GM21723 (cell line): ENCODE results near the gene FKBP2.

Source experiments
- ATAC-seq: cut with Tn5 transposase; IDR thresholded peaks from one replicate; pipeline ENCODE4 v1.9.1; 2021; ENCODE audit warnings: mild to moderate bottlenecking, moderate library complexity; ENCODE audit not compliant: unreplicated experiment

The FKBP2 gene

GRCh38 chr11:64218628-64219353 lies 22.1 kb upstream of the FKBP2 start:
- ATAC-seq: no peak

DNA sequence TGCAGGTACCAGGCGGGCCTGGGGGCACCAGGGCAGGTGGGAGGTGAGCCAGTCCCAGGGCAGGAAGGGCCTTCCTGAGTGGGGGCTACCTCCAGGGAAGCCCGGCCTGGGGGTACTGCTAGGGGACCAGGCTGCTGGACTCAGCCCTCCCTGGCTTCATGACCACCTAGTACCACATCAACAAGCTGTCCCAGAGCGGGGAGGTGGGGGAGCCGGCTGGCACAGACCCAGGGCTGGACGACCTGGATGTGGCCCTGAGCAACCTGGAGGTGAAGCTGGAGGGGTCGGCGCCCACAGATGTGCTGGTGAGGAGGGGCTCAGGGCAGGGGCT lies 21.6 kb upstream of the FKBP2 start:
- ATAC-seq: no peak

DNA sequence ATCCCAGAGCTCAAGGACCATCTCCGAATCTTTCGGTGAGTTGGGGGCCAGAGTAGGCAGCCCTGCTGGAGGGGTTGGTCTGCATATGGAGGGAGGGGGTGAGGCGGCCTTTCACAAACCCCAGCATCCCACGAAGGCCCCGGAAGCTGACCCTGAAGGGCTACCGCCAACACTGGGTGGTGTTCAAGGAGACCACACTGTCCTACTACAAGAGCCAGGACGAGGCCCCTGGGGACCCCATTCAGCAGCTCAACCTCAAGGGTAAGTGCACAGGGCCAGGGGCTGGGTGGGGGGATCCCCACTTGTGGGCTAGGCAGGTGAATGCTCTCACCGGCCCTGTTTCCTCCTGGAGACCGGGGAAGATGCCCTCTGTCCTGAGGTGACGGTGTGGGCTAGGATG lies 21.1 kb upstream of the FKBP2 start:
- no peak for ATAC-seq

DNA sequence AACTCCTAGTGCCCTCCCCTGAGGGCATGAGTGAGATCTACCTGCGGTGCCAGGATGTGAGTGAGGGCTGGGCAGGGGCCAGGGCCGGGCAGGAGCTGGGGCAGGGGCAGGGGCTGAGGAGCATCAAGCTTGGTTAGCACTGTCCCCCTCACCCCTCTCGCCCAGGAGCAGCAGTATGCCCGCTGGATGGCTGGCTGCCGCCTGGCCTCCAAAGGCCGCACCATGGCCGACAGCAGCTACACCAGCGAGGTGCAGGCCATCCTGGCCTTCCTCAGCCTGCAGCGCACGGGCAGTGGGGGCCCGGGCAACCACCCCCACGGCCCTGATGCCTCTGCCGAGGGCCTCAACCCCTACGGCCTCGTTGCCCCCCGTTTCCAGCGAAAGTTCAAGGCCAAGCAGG lies 20.6 kb upstream of the FKBP2 start:
- no peak for ATAC-seq

- no peak for ATAC-seq
These were observed 20.1 kb upstream of the FKBP2 start for GRCh38 chr11:64220798-64221197.

DNA sequence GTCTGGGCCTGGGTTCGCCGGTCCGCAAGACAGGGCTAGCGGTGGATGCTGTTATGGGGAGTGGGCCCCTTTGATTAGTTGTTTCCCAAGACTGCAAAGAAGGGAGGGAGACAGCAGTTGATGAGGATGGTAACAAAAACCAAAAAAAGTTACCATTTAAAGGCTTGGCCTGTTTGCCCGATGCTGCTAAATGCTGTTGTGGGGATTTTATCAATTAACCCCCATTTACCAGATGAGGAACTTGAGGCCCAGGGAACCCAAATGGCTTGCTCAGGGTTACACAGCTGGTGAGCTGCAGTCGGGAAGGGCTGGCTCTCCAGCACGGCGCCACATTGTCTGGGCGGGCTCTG lies 18.3 kb upstream of the FKBP2 start:
- ATAC-seq: no peak

GRCh38 chr11:64223001-64223651 lies 17.8 kb upstream of the FKBP2 start:
- ATAC-seq: no peak

DNA sequence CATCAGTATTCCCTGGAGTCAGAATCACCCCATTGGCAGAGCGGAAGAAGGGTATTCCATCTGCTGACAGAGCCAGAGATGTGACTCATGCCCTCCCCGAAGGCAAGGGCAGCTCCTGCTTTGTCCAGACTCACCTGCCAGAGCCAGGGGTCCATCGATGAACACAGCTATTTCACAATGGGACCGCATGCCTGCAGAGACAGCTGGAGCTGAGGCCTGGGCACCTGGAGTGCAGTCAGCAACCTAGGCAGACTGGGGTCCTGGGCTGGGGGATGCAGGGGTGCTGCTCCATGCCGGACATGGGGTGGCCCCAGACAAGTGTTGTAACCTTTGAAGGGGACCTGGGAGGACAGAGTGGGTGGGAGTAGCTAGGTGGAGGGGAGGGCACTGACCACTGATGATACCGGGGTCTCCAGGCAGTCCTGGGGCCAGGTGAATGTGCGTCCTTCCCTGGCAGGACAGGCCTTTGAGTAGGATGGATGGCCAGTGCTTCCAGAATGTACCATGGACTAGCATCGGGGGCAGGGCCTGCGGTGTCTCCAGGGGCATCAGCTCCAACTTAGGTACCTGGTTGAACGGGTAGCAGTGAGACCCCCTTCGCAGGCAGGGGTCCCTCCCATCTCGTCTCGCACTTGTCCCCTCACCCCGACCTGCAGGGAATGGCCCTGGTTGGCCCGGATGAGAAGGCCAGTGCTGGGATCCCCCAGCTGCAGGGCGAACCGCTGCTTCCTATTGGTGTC lies 16.6 kb upstream of the FKBP2 start:
- ATAC-seq: no peak

GRCh38 chr11:64224891-64225607 lies 15.8 kb upstream of the FKBP2 start:
- ATAC-seq: no peak

DNA sequence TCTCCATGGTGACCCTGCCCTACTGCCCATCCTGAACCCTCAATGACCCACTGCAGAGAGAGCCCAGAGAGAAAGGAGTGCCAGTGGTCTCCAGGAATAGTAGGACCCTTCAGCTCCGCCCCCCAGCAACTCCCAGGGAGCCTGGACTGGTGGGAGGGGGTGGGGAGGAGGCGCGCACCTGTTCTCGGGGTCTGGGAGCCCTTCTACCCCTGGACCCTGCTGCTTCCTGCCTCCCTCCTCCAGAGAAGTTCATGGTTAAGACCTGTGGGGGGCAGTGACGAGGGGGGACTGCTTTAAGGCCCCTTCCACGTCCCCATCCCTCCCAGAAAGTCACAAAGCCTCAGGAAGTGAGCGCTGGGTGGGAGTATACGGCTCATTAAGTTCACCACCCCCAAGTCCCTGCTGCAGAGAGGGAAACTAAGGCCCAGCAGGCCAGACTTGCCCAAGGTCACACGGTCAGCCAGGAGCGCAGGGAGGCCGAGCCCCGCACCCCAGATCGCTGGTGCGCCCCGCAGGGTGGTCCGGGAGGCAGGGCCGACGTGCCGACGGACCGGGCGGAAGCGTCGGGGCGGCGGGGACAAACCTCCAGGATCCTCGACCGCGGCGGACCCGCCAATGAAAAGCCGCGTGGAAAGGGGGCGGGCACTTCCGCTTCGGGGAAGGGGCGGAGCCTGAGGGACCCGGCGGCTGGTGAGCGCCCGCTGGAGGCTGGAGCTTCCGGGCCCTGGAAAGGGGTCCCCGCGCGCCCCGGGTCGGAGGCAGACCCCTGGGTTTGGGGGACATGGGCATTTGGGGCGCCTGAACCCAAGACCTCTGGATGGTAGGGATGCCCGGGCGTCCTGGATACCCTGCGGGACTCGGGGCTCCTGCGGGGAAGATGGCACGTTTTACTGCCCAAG lies 15.0 kb upstream of the FKBP2 start, which contains the start of the genes NUDT22 and TRPT1:
Gene NUDT22 (plus strand): TSS at position 667 of the 899 bp plus-strand sequence. CDS start 379 bp downstream, outside the sequence.
Gene TRPT1 (minus strand): TSS at position 579 of the 899 bp plus-strand sequence. CDS start 326 bp downstream, at position 253.
- ATAC-seq: peak; percentile 41

- ATAC-seq: peak; percentile 36
These were observed 14.3 kb upstream of the FKBP2 start for GRCh38 chr11:64226507-64227051.

DNA sequence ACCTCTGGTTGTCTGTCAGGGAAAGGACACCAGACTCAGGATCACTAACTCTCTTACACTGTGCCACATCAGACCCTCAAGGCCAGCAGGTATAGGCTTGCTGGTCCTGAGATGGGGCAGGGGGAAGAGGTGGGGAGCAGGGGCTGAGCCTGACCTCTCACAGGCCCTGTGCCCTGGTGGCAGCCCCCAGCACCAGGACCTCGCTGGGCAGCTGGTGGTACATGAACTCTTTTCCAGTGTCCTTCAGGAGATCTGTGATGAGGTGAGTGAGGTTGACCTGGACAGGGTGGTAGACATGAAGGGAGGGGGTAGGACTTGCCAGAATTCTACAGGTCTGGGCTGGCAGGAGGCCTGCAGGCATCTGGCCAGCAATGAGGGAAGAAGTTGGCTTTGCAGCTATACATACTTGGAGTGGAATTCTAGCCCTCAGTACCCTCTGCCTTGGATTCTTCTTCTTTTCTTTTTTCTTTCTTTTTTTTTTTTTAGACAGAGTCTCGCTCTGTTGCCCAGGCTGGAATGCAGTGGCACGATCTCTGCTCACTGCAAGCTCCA lies 13.4 kb upstream of the FKBP2 start:
- no peak for ATAC-seq

GRCh38 chr11:64229090-64229743 lies 11.7 kb upstream of the FKBP2 start:
- ATAC-seq: no peak

DNA sequence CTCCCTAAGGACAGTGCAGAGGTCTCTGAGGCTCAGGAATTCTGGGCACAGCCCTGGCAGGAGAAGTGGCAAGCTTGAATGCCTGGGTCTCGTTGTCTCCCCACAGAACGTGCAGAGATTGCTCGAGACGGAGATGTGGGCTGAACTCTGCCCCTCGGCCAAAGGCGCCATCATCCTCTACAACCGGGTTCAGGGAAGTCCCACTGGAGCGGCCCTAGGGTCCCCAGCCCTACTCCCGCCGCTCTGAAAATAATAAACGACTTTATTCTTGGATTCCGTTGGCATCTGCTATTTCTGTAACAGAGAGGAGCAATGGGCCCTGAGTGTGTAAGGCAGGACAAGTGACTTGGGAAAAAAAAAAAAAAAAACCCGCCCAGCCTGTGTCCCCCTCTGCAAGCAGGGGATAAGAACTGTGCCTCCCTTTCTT lies 11.1 kb upstream of the FKBP2 start:
- ATAC-seq: no peak

GRCh38 chr11:64230171-64230984 lies 10.5 kb upstream of the FKBP2 start, which contains the start of gene DNAJC4:
DNAJC4 (plus strand) TSS chr11:64230548; CDS start chr11:64230855, 307 bp downstream.
- peak; percentile 43 for ATAC-seq

DNA sequence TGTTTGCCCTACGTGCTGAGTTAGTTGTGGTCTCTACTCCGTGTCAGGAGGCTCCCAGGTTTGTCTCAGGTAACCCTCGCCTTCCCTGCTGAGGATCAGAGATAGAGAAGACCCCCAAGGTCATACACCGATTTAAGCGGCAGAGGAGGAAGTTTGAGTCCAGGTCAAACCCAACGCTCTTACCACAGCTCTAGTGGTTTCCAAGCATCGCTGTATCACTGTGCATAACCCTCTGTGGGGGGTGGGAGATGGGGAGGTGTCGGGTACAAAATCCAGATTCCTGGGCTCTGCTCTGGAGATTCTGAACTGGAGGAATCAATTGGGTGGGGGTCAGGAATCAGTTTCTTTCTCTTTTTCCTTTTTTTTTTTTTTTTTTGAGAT lies 9.9 kb upstream of the FKBP2 start:
- no peak for ATAC-seq

GRCh38 chr11:64231546-64231945 lies 9.3 kb upstream of the FKBP2 start:
- no peak for ATAC-seq
